ENCODE measurements around the gene SDC3. TPM values are rescaled to one million over a fixed set of nuclear protein-coding genes. Genes with fewer than 3 reads are reported as not detected.
A peak's percentile ranks its signal among the peaks of the same experiment; 100 is the strongest.
"Not testable (repeated sequence)": the region's sequence is repeated elsewhere in the genome, so short reads cannot be mapped to it uniquely, and the experiment has no call there.

The SDC3 gene
- total RNA-seq, result under 1 TPM; 0.19 to 0.49 TPM

GRCh38 chr1:30908696-30909364 is at the start of gene SDC3:
Gene SDC3 (minus strand): TSS chr1:30908758. CDS start chr1:30908586, 172 bp downstream.
- intact Hi-C loops (cut with micrococcal nuclease), result no loop called here
- no peak for DNase-seq
- CTCF ChIA-PET, result interaction anchor here (2.4 to 8.6 kb wide), 4 partner anchors 20 to 129 kb away, joined by 10 to 177 read pairs (median 20); no protein-coding TSS in a partner anchor
- Mint-ChIP-seq H3K4me3 (peak within 1 kb of the TSS; percentile 77), H3K27ac (no peak within 1 kb of the TSS), H3K27me3 (ENCODE audit: low read depth) (peaks cover 37% of the 10 kb centered on the region), H3K36me3 (ENCODE audit: low read depth) (no peaks in the 10 kb centered on the region), H3K9me3 (no peaks in the 10 kb centered on the region), H3K4me1 (ENCODE audit: low read depth) (peaks cover 12% of the 10 kb centered on the region)

GRCh38 chr1:30957560-30958222 is 49.1 kb upstream of the SDC3 start:
- Mint-ChIP-seq H3K36me3 (ENCODE audit: low read depth) (peaks cover 34% of the 10 kb centered on the region), H3K4me3 (no peak overlapping the region), H3K27me3 (ENCODE audit: low read depth) (no peaks in the 10 kb centered on the region), H3K27ac (no peak overlapping the region), H3K9me3 (no peaks in the 10 kb centered on the region), H3K4me1 (ENCODE audit: low read depth) (peaks cover 23% of the 10 kb centered on the region)
- intact Hi-C loops (cut with micrococcal nuclease), result no loop called here
- CTCF ChIA-PET, result interaction anchor here (1.0 to 1.3 kb wide), 2 partner anchors 70 to 178 kb away, joined by 3 to 4 read pairs; no protein-coding TSS in a partner anchor
- no peak for DNase-seq

- H3K4me1 Mint-ChIP-seq (ENCODE audit: low read depth), result peaks cover 35% of the 10 kb centered on the region
- CTCF ChIA-PET, result no interaction called here
- H3K27ac Mint-ChIP-seq, result no peak overlapping the region
- H3K4me3 Mint-ChIP-seq, result no peak overlapping the region
- DNase-seq, result no peak
- intact Hi-C loops (cut with micrococcal nuclease), result no loop called here
- H3K9me3 Mint-ChIP-seq, result no peaks in the 10 kb centered on the region
- peaks cover 42% of the 10 kb centered on the region for H3K36me3 Mint-ChIP-seq (ENCODE audit: low read depth)
- H3K27me3 Mint-ChIP-seq (ENCODE audit: low read depth), result no peaks in the 10 kb centered on the region
Measured at GRCh38 chr1:30955448-30956015, 47.0 kb upstream of the SDC3 start.

- no peaks in the 10 kb centered on the region for H3K27me3 Mint-ChIP-seq (ENCODE audit: low read depth)
- no peak overlapping the region for H3K27ac Mint-ChIP-seq
- H3K36me3 Mint-ChIP-seq (ENCODE audit: low read depth), result peaks cover 45% of the 10 kb centered on the region
- peaks cover 31% of the 10 kb centered on the region for H3K4me1 Mint-ChIP-seq (ENCODE audit: low read depth)
- CTCF ChIA-PET, result no interaction called here
- H3K4me3 Mint-ChIP-seq, result no peak overlapping the region
- no peak for DNase-seq
- no peaks in the 10 kb centered on the region for H3K9me3 Mint-ChIP-seq
- intact Hi-C loops (cut with micrococcal nuclease), result no loop called here
Measured at GRCh38 chr1:30953685-30954084, 45.1 kb upstream of the SDC3 start.

- CTCF ChIA-PET, result no interaction called here
- Mint-ChIP-seq H3K9me3 (no peaks in the 10 kb centered on the region), H3K4me3 (no peak overlapping the region), H3K27ac (peak overlapping the region; percentile 61), H3K4me1 (ENCODE audit: low read depth) (peaks cover 24% of the 10 kb centered on the region), H3K27me3 (ENCODE audit: low read depth) (no peaks in the 10 kb centered on the region), H3K36me3 (ENCODE audit: low read depth) (peaks cover 50% of the 10 kb centered on the region)
- DNase-seq, result no peak
- intact Hi-C loops (cut with micrococcal nuclease), result no loop called here
Measured at GRCh38 chr1:30952098-30952497, 43.5 kb upstream of the SDC3 start.

- H3K4me3 Mint-ChIP-seq, result no peak overlapping the region
- H3K27ac Mint-ChIP-seq, result peak overlapping the region; percentile 36
- CTCF ChIA-PET, result interaction anchor here (0.6 kb wide), 1 partner anchor 32 kb away, joined by 3 read pairs; no protein-coding TSS in a partner anchor
- H3K27me3 Mint-ChIP-seq (ENCODE audit: low read depth), result no peaks in the 10 kb centered on the region
- no peak for DNase-seq
- H3K4me1 Mint-ChIP-seq (ENCODE audit: low read depth), result peaks cover 24% of the 10 kb centered on the region
- peaks cover 47% of the 10 kb centered on the region for H3K36me3 Mint-ChIP-seq (ENCODE audit: low read depth)
- intact Hi-C loops (cut with micrococcal nuclease), result no loop called here
- H3K9me3 Mint-ChIP-seq, result no peaks in the 10 kb centered on the region
Measured at GRCh38 chr1:30950700-30951099, 42.1 kb upstream of the SDC3 start.

- H3K4me3 Mint-ChIP-seq, result no peak overlapping the region
- no peak for DNase-seq
- peaks cover 51% of the 10 kb centered on the region for H3K36me3 Mint-ChIP-seq (ENCODE audit: low read depth)
- H3K4me1 Mint-ChIP-seq (ENCODE audit: low read depth), result peaks cover 24% of the 10 kb centered on the region
- no peaks in the 10 kb centered on the region for H3K9me3 Mint-ChIP-seq
- CTCF ChIA-PET, result no interaction called here
- intact Hi-C loops (cut with micrococcal nuclease), result no loop called here
- no peaks in the 10 kb centered on the region for H3K27me3 Mint-ChIP-seq (ENCODE audit: low read depth)
- H3K27ac Mint-ChIP-seq, result no peak overlapping the region
Measured at GRCh38 chr1:30950053-30950452, 41.5 kb upstream of the SDC3 start.

- intact Hi-C loops (cut with micrococcal nuclease); H3K9me3 Mint-ChIP-seq; H3K27me3 Mint-ChIP-seq (ENCODE audit: low read depth); H3K4me3 Mint-ChIP-seq; H3K27ac Mint-ChIP-seq; DNase-seq: not testable (repeated sequence)
- H3K36me3 Mint-ChIP-seq (ENCODE audit: low read depth), result peaks cover 48% of the 10 kb centered on the region
- CTCF ChIA-PET, result interaction anchor here (0.6 kb wide), 1 partner anchor 76 kb away, joined by 3 read pairs; no protein-coding TSS in a partner anchor
- peaks cover 24% of the 10 kb centered on the region for H3K4me1 Mint-ChIP-seq (ENCODE audit: low read depth)
Measured at GRCh38 chr1:30949487-30949838, 40.9 kb upstream of the SDC3 start.

- H3K9me3 Mint-ChIP-seq; H3K4me3 Mint-ChIP-seq; H3K27me3 Mint-ChIP-seq (ENCODE audit: low read depth); H3K27ac Mint-ChIP-seq; intact Hi-C loops (cut with micrococcal nuclease); DNase-seq: not testable (repeated sequence)
- CTCF ChIA-PET, result interaction anchor here (0.6 to 1.2 kb wide), 3 partner anchors 11 to 149 kb away, joined by 3 to 5 read pairs (median 4); no protein-coding TSS in a partner anchor
- Mint-ChIP-seq H3K4me1 (ENCODE audit: low read depth) (peaks cover 22% of the 10 kb centered on the region), H3K36me3 (ENCODE audit: low read depth) (peaks cover 51% of the 10 kb centered on the region)
Measured at GRCh38 chr1:30948813-30949486, 40.4 kb upstream of the SDC3 start.

GRCh38 chr1:30948278-30948677 is 39.7 kb upstream of the SDC3 start:
- H3K36me3 Mint-ChIP-seq (ENCODE audit: low read depth), result peaks cover 50% of the 10 kb centered on the region
- intact Hi-C loops (cut with micrococcal nuclease), result no loop called here
- no peaks in the 10 kb centered on the region for H3K9me3 Mint-ChIP-seq
- H3K4me3 Mint-ChIP-seq, result no peak overlapping the region
- CTCF ChIA-PET, result interaction anchor here (0.6 to 1.2 kb wide), 2 partner anchors 12 to 149 kb away, joined by 4 to 5 read pairs; no protein-coding TSS in a partner anchor
- H3K27ac Mint-ChIP-seq, result peak overlapping the region; percentile 46
- peaks cover 17% of the 10 kb centered on the region for H3K4me1 Mint-ChIP-seq (ENCODE audit: low read depth)
- no peak for DNase-seq
- H3K27me3 Mint-ChIP-seq (ENCODE audit: low read depth), result no peaks in the 10 kb centered on the region

GRCh38 chr1:30947212-30947611 is 38.7 kb upstream of the SDC3 start:
- Mint-ChIP-seq H3K9me3 (no peaks in the 10 kb centered on the region), H3K4me3 (no peak overlapping the region), H3K27me3 (ENCODE audit: low read depth) (no peaks in the 10 kb centered on the region), H3K27ac (no peak overlapping the region), H3K4me1 (ENCODE audit: low read depth) (peaks cover 11% of the 10 kb centered on the region), H3K36me3 (ENCODE audit: low read depth) (peaks cover 44% of the 10 kb centered on the region)
- CTCF ChIA-PET, result interaction anchor here (1.8 kb wide), 1 partner anchor 18 kb away, joined by 9 read pairs; no protein-coding TSS in a partner anchor
- intact Hi-C loops (cut with micrococcal nuclease), result no loop called here
- DNase-seq, result no peak

- Mint-ChIP-seq H3K4me3 (no peak overlapping the region), H3K4me1 (ENCODE audit: low read depth) (no peaks in the 10 kb centered on the region), H3K27me3 (ENCODE audit: low read depth) (no peaks in the 10 kb centered on the region), H3K36me3 (ENCODE audit: low read depth) (peaks cover 31% of the 10 kb centered on the region), H3K9me3 (no peaks in the 10 kb centered on the region), H3K27ac (peak overlapping the region; percentile 36)
- CTCF ChIA-PET, result interaction anchor here (0.5 to 1.1 kb wide), 5 partner anchors 9 to 214 kb away, joined by 3 to 5 read pairs (median 4); no protein-coding TSS in a partner anchor
- intact Hi-C loops (cut with micrococcal nuclease), result no loop called here
- DNase-seq, result no peak
Measured at GRCh38 chr1:30942326-30942963, 33.9 kb upstream of the SDC3 start.
